Endodermal cell (in vitro differentiated cells): ENCODE data around the gene SOX12. TPM values are rescaled to one million over a fixed set of nuclear protein-coding genes. Genes with fewer than 3 reads are reported as not detected.

Experiments
- DNase-seq: peaks from one replicate; pipeline ENCODE4 v3.0.0-alpha.2; 2017
- H3K27ac ChIP-seq: 2 replicates; pipeline ENCODE4 v1.5.1; 2013; ENCODE audit warnings: mild to moderate bottlenecking, low read depth, low read length, moderate library complexity
- H3K27me3 ChIP-seq: 2 replicates; pipeline ENCODE4 v1.6.1; 2013; ENCODE audit warnings: mild to moderate bottlenecking, low read length, moderate library complexity; ENCODE audit not compliant: insufficient read depth, control insufficient read depth, poor library complexity, severe bottlenecking
- H3K36me3 ChIP-seq: 2 replicates; pipeline ENCODE4 v1.7.0; 2013; ENCODE audit warnings: mild to moderate bottlenecking, low read length, moderate library complexity; ENCODE audit not compliant: control insufficient read depth, insufficient read depth
- H3K4me1 ChIP-seq: one replicate; pipeline ENCODE4 v1.7.0; 2013; ENCODE audit warnings: low read length; ENCODE audit not compliant: control insufficient read depth, insufficient read depth
- H3K4me3 ChIP-seq: 2 replicates; pipeline ENCODE4 v1.5.1; 2013; ENCODE audit warnings: mild to moderate bottlenecking, low read length, moderate library complexity
- H3K9ac ChIP-seq: 2 replicates; pipeline ENCODE4 v1.6.1; 2013; ENCODE audit warnings: mild to moderate bottlenecking, low read length, moderate library complexity; ENCODE audit not compliant: poor library complexity, severe bottlenecking; ENCODE audit errors: extremely low read depth
- H3K9me3 ChIP-seq: 2 replicates; pipeline ENCODE4 v1.6.1; 2013; ENCODE audit warnings: mild to moderate bottlenecking, low read length, moderate library complexity; ENCODE audit not compliant: control insufficient read depth
- H3K27ac Mint-ChIP-seq: 2 replicates; pipeline ENCODE4 v1.8.0; 2020; ENCODE audit warnings: mixed read lengths
- H3K27me3 Mint-ChIP-seq: 2 replicates; pipeline ENCODE4 v1.8.0; 2021; ENCODE audit warnings: mild to moderate bottlenecking, mixed read lengths; ENCODE audit not compliant: insufficient read depth
- H3K36me3 Mint-ChIP-seq: 2 replicates; pipeline ENCODE4 v1.8.0; 2020; ENCODE audit warnings: low read depth, mixed read lengths
- H3K4me1 Mint-ChIP-seq: 2 replicates; pipeline ENCODE4 v1.8.0; 2020; ENCODE audit warnings: mixed read lengths
- H3K4me3 Mint-ChIP-seq: 2 replicates; pipeline ENCODE4 v1.8.0; 2020; ENCODE audit warnings: mild to moderate bottlenecking, moderate library complexity, mixed read lengths
- H3K9me3 Mint-ChIP-seq: 2 replicates; pipeline ENCODE4 v1.8.0; 2020; ENCODE audit warnings: mild to moderate bottlenecking, mixed read lengths
- WGBS, 2 experiments: methylation state at CpG; one replicate each; pipeline versions ENCODE4 v1.1.5 to v1.1.7; 2013; ENCODE audit warnings: missing lambda C conversion rate in 2 of 2, mixed read lengths in 1 of 2; ENCODE audit not compliant: insufficient coverage in 1 of 2, insufficient read length in 1 of 2; 5-methylcytosine and 5-hydroxymethylcytosine counted together
- long read RNA-seq, 4 experiments: library from polyadenylated mRNA in 2 of 4; library from RNA in 1 of 4; library from capped mRNA in 1 of 4; stranded (forward) in 3 of 4; unstranded in 1 of 4; transcript quantifications; one replicate each; pipeline ENCODE4 v2.0.0, GENCODE V29; 2020 to 2021; ENCODE audit warnings: inconsistent platforms in 1 of 4
- polyA plus RNA-seq, 2 experiments: library from polyadenylated mRNA; stranded (reverse); fragments of 50-300 nt; gene quantifications; one replicate each; pipeline ENCODE4 v1.2.3, GENCODE V29; 2013
- total RNA-seq, 2 donors: library from RNA; stranded (reverse); fragmentation: NEBNext Ultra II Directional in 1 of 2; extraction: Animal tissue kit (Norgen Biotek cat#: 25700) in 1 of 2; gene quantifications; 2 replicates in 1 of 2; 3 replicates in 1 of 2; pipeline ENCODE4 v1.2.1, GENCODE V29; 2021
- TF ChIP-seq, protein P1 (sequence below): fragments of 200-600 bp; sonication (generic); conservative IDR thresholded peaks from 2 replicates; pipeline ENCODE4 v1.5.0; 2021; ENCODE audit warnings: antibody characterized with exemption, mild to moderate bottlenecking

Gene SOX12
- 10 to 100 TPM; 71.4 to 81.7 TPM for total RNA-seq
- polyA plus RNA-seq (2013, experiment 1 of 2) = 60.7 TPM
- 57.0 TPM for polyA plus RNA-seq (2013, experiment 2 of 2)
- long read RNA-seq, experiment 1, full-length matches to known transcripts = 29 of 29 reads
- long read RNA-seq, experiment 1, partial matches to known transcripts = 0 of 29 reads
- long read RNA-seq, experiment 1, other reads (novel, unspliced or antisense) = 0 of 29 reads
- long read RNA-seq, experiment 2, full-length matches to known transcripts = 72 of 72 reads
- long read RNA-seq, experiment 2, partial matches to known transcripts = 0 of 72 reads
- long read RNA-seq, experiment 2, other reads (novel, unspliced or antisense) = 0 of 72 reads
- long read RNA-seq, experiment 3, full-length matches to known transcripts = 6 of 6 reads
- long read RNA-seq, experiment 3, partial matches to known transcripts = 0 of 6 reads
- long read RNA-seq, experiment 3, other reads (novel, unspliced or antisense) = 0 of 6 reads
- long read RNA-seq, experiment 4, full-length matches to known transcripts = 2 of 2 reads
- long read RNA-seq, experiment 4, partial matches to known transcripts = 0 of 2 reads
- long read RNA-seq, experiment 4, other reads (novel, unspliced or antisense) = 0 of 2 reads

DNA sequence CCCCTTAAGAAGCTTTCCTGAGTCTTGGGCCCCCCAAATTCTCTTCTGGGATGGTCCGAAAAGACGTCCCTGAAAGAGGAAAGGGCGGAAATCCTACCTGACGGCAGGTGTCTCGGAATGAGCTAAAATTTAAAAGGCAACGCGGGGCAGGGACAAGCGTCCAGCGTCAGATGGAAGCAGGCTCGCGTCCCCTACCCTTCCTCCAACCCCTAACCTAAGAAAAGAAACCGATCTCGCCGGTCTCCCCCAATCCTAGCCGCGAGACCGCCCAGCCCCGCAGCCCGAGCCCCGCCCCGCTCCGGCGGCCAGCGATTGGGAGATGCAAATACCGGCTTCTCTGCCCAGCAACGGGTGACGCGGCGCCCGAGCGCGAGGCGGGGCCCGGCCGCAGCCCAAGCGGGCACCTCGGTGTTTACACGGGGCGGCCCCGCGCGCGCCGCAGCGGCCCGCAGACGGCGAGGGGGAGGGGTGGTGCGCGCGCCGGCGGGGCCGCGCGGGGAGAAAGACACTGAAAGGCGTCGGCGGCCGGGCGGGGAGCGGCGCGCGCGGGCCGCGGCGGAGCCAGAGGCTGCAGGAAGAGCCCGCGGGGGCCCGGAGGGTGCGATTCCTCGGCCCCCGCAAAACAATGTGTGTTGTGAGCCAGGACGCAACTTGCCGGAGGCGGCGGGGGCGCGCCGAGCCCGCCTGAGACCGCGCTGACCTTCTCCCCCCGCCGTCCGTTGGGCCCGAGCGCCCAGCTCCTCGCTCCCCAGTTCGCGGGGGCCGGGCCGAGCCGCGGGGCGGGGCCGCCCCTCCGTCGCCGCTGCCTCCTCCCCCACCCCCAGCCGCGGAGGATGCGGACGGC is at the start of gene SOX12:
TSS of gene SOX12 (plus strand) at position 508 of the 844 bp plus-strand sequence. CDS start 373 bp downstream, outside the sequence.
- H3K27me3 ChIP-seq = no peaks in the 10 kb centered on the region
- Mint-ChIP-seq H3K27me3 (peaks cover 10% of the 10 kb centered on the region), H3K4me1 (peaks cover 33% of the 10 kb centered on the region), H3K9me3 (peaks cover 10% of the 10 kb centered on the region), H3K36me3 (peaks cover 29% of the 10 kb centered on the region), H3K27ac (peak within 1 kb of the TSS; percentile 98), H3K4me3 (peak within 1 kb of the TSS; percentile 81)
- H3K4me3 ChIP-seq = peak within 1 kb of the TSS; percentile 92
- DNase-seq = peak; percentile 99
- H3K36me3 ChIP-seq = peaks cover 7% of the 10 kb centered on the region
- TF ChIP-seq, protein P1, sequence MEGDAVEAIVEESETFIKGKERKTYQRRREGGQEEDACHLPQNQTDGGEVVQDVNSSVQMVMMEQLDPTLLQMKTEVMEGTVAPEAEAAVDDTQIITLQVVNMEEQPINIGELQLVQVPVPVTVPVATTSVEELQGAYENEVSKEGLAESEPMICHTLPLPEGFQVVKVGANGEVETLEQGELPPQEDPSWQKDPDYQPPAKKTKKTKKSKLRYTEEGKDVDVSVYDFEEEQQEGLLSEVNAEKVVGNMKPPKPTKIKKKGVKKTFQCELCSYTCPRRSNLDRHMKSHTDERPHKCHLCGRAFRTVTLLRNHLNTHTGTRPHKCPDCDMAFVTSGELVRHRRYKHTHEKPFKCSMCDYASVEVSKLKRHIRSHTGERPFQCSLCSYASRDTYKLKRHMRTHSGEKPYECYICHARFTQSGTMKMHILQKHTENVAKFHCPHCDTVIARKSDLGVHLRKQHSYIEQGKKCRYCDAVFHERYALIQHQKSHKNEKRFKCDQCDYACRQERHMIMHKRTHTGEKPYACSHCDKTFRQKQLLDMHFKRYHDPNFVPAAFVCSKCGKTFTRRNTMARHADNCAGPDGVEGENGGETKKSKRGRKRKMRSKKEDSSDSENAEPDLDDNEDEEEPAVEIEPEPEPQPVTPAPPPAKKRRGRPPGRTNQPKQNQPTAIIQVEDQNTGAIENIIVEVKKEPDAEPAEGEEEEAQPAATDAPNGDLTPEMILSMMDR = no peak
- peaks cover 5% of the 10 kb centered on the region for H3K9me3 ChIP-seq
- peak within 1 kb of the TSS; percentile 95 for H3K27ac ChIP-seq
- WGBS, 2 experiments = 0% methylated on average over 17 to 106 of the region's 106 CpGs
- peak within 1 kb of the TSS; percentile 70 for H3K9ac ChIP-seq
- peaks cover 8% of the 10 kb centered on the region for H3K4me1 ChIP-seq

DNA sequence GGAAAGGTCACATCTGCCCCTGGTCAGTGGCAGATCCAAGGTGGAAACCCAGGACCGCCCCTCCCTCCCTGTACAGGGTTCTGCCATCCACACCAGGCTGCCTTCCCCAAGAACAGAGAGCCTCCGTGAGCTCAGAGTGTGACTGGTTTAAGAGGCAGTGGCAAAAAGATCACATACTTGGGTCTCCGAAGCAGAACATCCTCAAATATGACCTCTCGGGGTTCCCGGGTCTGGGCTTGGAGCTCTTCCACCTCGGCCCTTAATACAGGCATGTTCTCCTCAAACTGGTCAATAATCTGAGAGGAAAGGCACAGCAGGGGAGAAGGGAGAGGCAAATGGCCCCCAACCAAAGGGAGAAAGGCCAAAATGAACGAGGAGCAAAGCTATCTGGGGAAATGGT is 49.6 kb upstream of the SOX12 start:
- Mint-ChIP-seq H3K27me3 (peaks cover 7% of the 10 kb centered on the region), H3K36me3 (peaks cover 59% of the 10 kb centered on the region), H3K27ac (no peak overlapping the region), H3K4me3 (no peak overlapping the region), H3K9me3 (peaks cover 3% of the 10 kb centered on the region), H3K4me1 (peaks cover 2% of the 10 kb centered on the region)
- Histone ChIP-seq H3K36me3 (peaks cover 37% of the 10 kb centered on the region), H3K4me3 (no peak overlapping the region), H3K27me3 (no peaks in the 10 kb centered on the region), H3K4me1 (no peaks in the 10 kb centered on the region), H3K9ac (no peak overlapping the region), H3K9me3 (no peaks in the 10 kb centered on the region), H3K27ac (no peak overlapping the region)
- TF ChIP-seq, protein P1 = no peak
- DNase-seq = peak; percentile 20
- 94 to 98% methylated on average over 5 to 7 of the region's 7 CpGs for WGBS, 2 experiments
